Sciatic nerve (tissue), 2 donors: ENCODE data around the gene NPIPA8. TPM values are rescaled to one million over a fixed set of nuclear protein-coding genes. Genes with fewer than 3 reads are reported as not detected.
"Not testable (repeated sequence)": the region's sequence is repeated elsewhere in the genome, so short reads cannot be mapped to it uniquely, and the experiment has no call there.

Experiments
- ATAC-seq: fragments of 200-7000 bp; cut with Tn5 transposase; one replicate; pipeline ENCODE4 v1.9.1; 2020; ENCODE audit warnings: mild to moderate bottlenecking, moderate library complexity
- DNase-seq: peaks from one replicate; pipeline ENCODE4 v3.0.0-alpha.2; 2020; ENCODE audit warnings: low spot score
- intact Hi-C: fragments of 100-400 bp; cut with DNase I; formaldehyde crosslinking; loops from one replicate; pipeline ENCODE4 v1.14.2; 2022
- microRNA-seq: library from miRNA; unstranded; fragments of <30 nt; microRNA quantifications from one replicate; pipeline ENCODE4 v1.2.0, GENCODE V29; 2020
- total RNA-seq: library from RNA; stranded (reverse); fragmentation: NEBNext Ultra II Directional; extraction: Animal tissue kit (Norgen Biotek cat#: 25700); gene quantifications from one replicate; pipeline ENCODE4 v1.2.1, GENCODE V29; 2021
- donor health status: DM: no; HTN: no; CAD: no.
- donor health status: DM: no; HTN: no; CAD: no.

The NPIPA8 gene
- total RNA-seq, 1 donor from 2014 or later = 1.6 TPM

DNA sequence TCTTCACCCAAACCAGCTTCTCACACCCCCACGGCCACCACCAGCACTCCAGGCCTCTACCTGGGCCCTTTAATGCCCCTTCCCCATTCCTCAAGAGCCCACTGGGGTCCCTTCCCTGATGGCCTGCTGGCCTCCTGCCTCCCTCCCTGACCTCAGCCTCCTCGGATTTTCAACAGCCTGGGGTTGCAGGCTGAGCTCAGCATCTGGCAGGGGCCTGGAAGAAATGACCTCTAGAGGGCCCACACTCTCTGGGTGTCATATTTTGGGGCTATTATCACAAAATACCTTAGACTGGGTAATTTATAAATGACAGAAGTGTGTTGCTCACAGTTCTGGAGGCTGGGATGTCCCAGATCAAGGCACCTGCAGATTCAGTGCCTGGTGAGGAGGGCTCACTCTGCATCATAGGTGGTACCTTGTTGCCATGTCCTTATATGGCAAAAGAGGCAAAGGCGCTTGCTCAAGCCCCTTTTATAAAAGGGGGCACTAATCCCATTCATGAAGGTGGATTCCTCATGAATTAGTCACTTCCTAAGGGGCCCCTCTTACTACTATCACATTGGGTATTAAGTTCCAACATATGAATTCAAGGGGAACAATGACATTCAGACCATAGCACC, 43.1 kb downstream of the NPIPA8 start:
- intact Hi-C loops, DNase-seq, ATAC-seq: not testable (repeated sequence)

DNA sequence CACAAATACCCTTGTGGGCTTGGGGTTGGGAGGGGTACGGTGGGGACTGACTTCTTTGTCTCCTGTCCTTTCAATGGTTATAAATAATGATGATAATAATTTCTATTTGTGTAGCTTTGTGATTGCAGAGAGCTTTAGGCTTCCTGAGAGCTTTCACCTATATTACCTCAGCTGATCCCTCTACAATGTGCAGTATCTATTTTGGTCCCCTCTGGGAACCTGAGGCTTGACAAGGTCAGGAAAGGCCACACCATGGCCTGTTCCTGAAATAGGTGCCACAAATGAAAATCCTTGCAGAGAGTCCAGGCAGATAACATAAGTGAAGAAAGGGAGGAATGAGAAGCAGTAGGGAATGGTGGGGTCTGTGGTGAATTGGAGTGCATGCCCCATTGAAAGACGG, 45.6 kb downstream of the NPIPA8 start:
- DNase-seq, intact Hi-C loops, ATAC-seq: not testable (repeated sequence)

DNA sequence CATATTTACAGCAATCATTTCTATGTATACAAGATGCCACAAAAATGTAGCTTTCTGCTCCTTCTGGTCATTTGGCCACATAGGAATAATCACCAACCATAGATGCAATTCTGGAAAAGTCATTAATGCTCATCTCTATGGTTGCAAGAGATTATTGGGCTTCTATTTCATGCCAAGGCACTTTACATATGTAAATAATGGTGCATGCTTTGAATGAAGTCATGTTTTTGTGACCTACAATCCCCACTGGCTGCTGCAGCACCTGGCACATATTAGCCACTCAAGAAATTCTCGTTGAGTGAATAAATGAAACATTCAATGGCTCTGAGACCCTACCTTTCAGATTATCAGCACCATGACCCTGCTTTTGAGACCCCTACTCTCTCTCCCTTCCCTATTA, 50.2 kb downstream of the NPIPA8 start:
- ATAC-seq, DNase-seq, intact Hi-C loops: not testable (repeated sequence)

- intact Hi-C loops, ATAC-seq, DNase-seq: not testable (repeated sequence)
Measured at GRCh38 chr16:18280319-18280718, 56.2 kb downstream of the NPIPA8 start.

- ATAC-seq, intact Hi-C loops, DNase-seq: not testable (repeated sequence)
Measured at GRCh38 chr16:18276756-18277155, 59.8 kb downstream of the NPIPA8 start.

DNA sequence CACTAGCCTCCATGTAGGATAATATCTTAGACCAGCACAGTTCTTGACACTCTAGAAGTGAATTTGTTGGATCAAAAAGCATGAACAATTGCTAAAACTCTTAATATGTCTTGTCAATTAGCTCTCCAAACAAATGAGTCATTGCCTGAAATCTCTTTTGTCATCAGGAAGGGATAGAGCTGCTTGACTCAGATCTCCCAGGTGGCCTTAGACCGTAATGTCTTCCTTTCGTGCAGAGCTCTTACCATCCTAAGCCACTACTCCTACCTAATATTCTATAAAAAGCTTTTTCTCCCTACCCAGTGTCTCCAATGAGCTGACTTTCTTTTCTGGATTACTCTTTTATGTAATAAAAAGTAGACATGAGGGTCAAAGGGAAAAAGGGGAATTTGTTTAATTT, 66.4 kb downstream of the NPIPA8 start:
- intact Hi-C loops, DNase-seq, ATAC-seq: not testable (repeated sequence)

Small RNAs within 50 kb of the gene (microRNA-seq; reads per million reads assigned to microRNA genes)
- gene MIR6511A4 (not detected), gene MIR6770-3 (not detected)

Other genes starting within 250 kb of the NPIPA8 start
- 66.9 TPM for gene NOMO2, start 225.4 kb upstream of the NPIPA8 start, total RNA-seq